HepG2 (cell line): ENCODE data around the gene GATAD2B. TPM values are rescaled to one million over a fixed set of nuclear protein-coding genes. Genes with fewer than 3 reads are reported as not detected.

Experiments
- ATAD3A ChIP-seq: sonication (generic); formaldehyde crosslinking; IDR thresholded peaks from 2 replicates; pipeline ENCODE4 v1.4.0; 2020; ENCODE audit warnings: missing genetic modification reagents
- CTCF ChIP-seq: sonication (generic); formaldehyde crosslinking; IDR thresholded peaks from 2 replicates; pipeline ENCODE4 v1.5.0; 2020; ENCODE audit warnings: mild to moderate bottlenecking, missing genetic modification reagents, moderate library complexity
- EHMT2 ChIP-seq: fragments of 200-600 bp; sonication (generic); IDR thresholded peaks from 2 replicates; pipeline ENCODE4 v1.7.0; 2017; ENCODE audit warnings: antibody characterized with exemption, low read depth, low read length, borderline replicate concordance
- MEIS1 ChIP-seq: sonication (generic); formaldehyde crosslinking; IDR thresholded peaks from 2 replicates; pipeline ENCODE4 v1.9.0; 2021; ENCODE audit warnings: mild to moderate bottlenecking, missing genetic modification reagents, moderate library complexity, borderline replicate concordance
- NCOR1 ChIP-seq: fragments of 200-600 bp; sonication (generic); IDR thresholded peaks from 2 replicates; pipeline ENCODE4 v1.7.0; 2017; ENCODE audit warnings: antibody characterized with exemption, low read length, borderline replicate concordance
- NR2F6 ChIP-seq, 2 experiments: IDR thresholded peaks; 2 replicates each; pipeline ENCODE4 v1.6.1; 2016; ENCODE audit warnings: antibody characterized with exemption in 1 of 2, mild to moderate bottlenecking in 1 of 2
- NR3C1 ChIP-seq: sonication (generic); formaldehyde crosslinking; IDR thresholded peaks from 2 replicates; pipeline ENCODE4 v1.4.0; 2020; ENCODE audit warnings: missing genetic modification reagents
- PAXIP1 ChIP-seq: sonication (generic); formaldehyde crosslinking; conservative IDR thresholded peaks from 2 replicates; pipeline ENCODE4 v1.4.0; 2020; ENCODE audit warnings: mild to moderate bottlenecking, missing genetic modification reagents, moderate library complexity
- PITX1 ChIP-seq: sonication (generic); formaldehyde crosslinking; IDR thresholded peaks from 2 replicates; pipeline ENCODE4 v1.5.1; 2020; ENCODE audit warnings: mild to moderate bottlenecking, missing genetic modification reagents
- RCOR2 ChIP-seq: IDR thresholded peaks from 2 replicates; pipeline ENCODE4 v1.6.1; 2016; ENCODE audit warnings: missing biosample characterization, missing genetic modification reagents
- REL ChIP-seq: sonication (generic); formaldehyde crosslinking; conservative IDR thresholded peaks from 2 replicates; pipeline ENCODE4 v1.8.0; 2022; ENCODE audit warnings: mild to moderate bottlenecking, missing genetic modification reagents, moderate library complexity
- SAP130 ChIP-seq: IDR thresholded peaks from 2 replicates; pipeline ENCODE4 v1.6.1; 2016; ENCODE audit warnings: low read depth
- SETDB1 ChIP-seq: sonication (generic); formaldehyde crosslinking; IDR thresholded peaks from 2 replicates; pipeline ENCODE4 v1.5.1; 2020; ENCODE audit warnings: missing genetic modification reagents, mild to moderate bottlenecking, borderline replicate concordance
- SNAPC2 ChIP-seq: sonication (generic); formaldehyde crosslinking; IDR thresholded peaks from 2 replicates; pipeline ENCODE4 v1.8.1; 2022; ENCODE audit warnings: mild to moderate bottlenecking, missing genetic modification reagents
- SP5 ChIP-seq: IDR thresholded peaks from 2 replicates; pipeline ENCODE4 v1.6.1; 2016; ENCODE audit warnings: low read depth, borderline replicate concordance
- SRSF1 ChIP-seq: fragments of 200-400 bp; formaldehyde crosslinking; optimal IDR thresholded peaks from 2 replicates; pipeline ENCODE3; 2017; ENCODE audit warnings: mild to moderate bottlenecking, low read depth, low read length, moderate library complexity
- STAT5B ChIP-seq: sonication (generic); formaldehyde crosslinking; IDR thresholded peaks from 2 replicates; pipeline ENCODE4 v1.4.0; 2020; ENCODE audit warnings: missing genetic modification reagents
- ZFP36 ChIP-seq: fragments of 150-350 bp; IDR thresholded peaks from 2 replicates; pipeline ENCODE4 v1.6.1; 2018; ENCODE audit warnings: borderline replicate concordance, low read length, low read depth; ENCODE audit not compliant: partially characterized antibody
- ZFY ChIP-seq: sonication (generic); formaldehyde crosslinking; IDR thresholded peaks from 2 replicates; pipeline ENCODE4 v1.4.0; 2020; ENCODE audit warnings: missing genetic modification reagents
- ZGPAT ChIP-seq: IDR thresholded peaks from 2 replicates; pipeline ENCODE4 v1.6.1; 2016; ENCODE audit warnings: mild to moderate bottlenecking
- ZNF274 ChIP-seq: sonication (generic); formaldehyde crosslinking; IDR thresholded peaks from 2 replicates; pipeline ENCODE4 v1.5.1; 2020; ENCODE audit warnings: mild to moderate bottlenecking, missing genetic modification reagents
- ZNF75D ChIP-seq: sonication (generic); formaldehyde crosslinking; IDR thresholded peaks from 2 replicates; pipeline ENCODE4 v1.8.1; 2023; ENCODE audit warnings: missing genetic modification reagents, mild to moderate bottlenecking, borderline replicate concordance
- ZNF772 ChIP-seq: sonication (generic); formaldehyde crosslinking; IDR thresholded peaks from 2 replicates; pipeline ENCODE4 v1.5.0; 2020; ENCODE audit warnings: mild to moderate bottlenecking, missing genetic modification reagents
- ZNF788 ChIP-seq: sonication (generic); formaldehyde crosslinking; IDR thresholded peaks from 2 replicates; pipeline ENCODE4 v1.5.0; 2020; ENCODE audit warnings: mild to moderate bottlenecking, missing genetic modification reagents, borderline replicate concordance
- ZSCAN9 ChIP-seq: IDR thresholded peaks from 2 replicates; pipeline ENCODE4 v1.6.1; 2016; ENCODE audit warnings: borderline replicate concordance
- polyA plus RNA-seq, 8 experiments: library from polyadenylated mRNA; depleted of rRNA in 3 of 8; stranded (reverse) in 7 of 8; unstranded in 1 of 8; fragments of >200 nt; fragmentation: Illumina TruSeq in 4 of 8; extraction: Trizol in 4 of 8; gene quantifications; 2 replicates each; pipeline versions ENCODE4 v1.2.1 to v1.2.3, GENCODE V29; 2011 to 2016; ENCODE audit warnings: low read depth in 4 of 8, missing spikeins in 1 of 8, mixed read lengths in 1 of 8; ENCODE audit not compliant: insufficient read depth in 1 of 8
- total RNA-seq, 5 experiments: library from RNA; depleted of rRNA; stranded (reverse); fragments of >200 nt; fragmentation: Illumina TruSeq; extraction: Trizol; gene quantifications; 2 replicates each; pipeline ENCODE4 v1.2.3, GENCODE V29; 2016; ENCODE audit warnings: low read depth in 1 of 5

The GATAD2B gene
- total and polyA plus RNA-seq, 2 of the 13 experiments (the other 11 are each of a cell fraction or from before 2014, with no cell fraction given), result 3.2 to 5.2 TPM

GRCh38 chr1:153768316-153769181 is 154.2 kb downstream of the GATAD2B start (continued):
- TF ChIP-seq CTCF (CRISPR knock-in tag) (no peak), STAT5B (CRISPR knock-in tag) (no peak), SNAPC2 (CRISPR knock-in tag) (no peak), ZFY (peak; percentile 68), SAP130 (CRISPR knock-in tag) (peak; percentile 47), SETDB1 (no peak), SP5 (peak; percentile 51; the same call in 1 of the 2 replicates), ZNF772 (no peak), ZSCAN9 (CRISPR knock-in tag) (no peak), ZNF274 (CRISPR knock-in tag) (no peak), NCOR1 (peak; percentile 34; the same call in 1 of the 2 replicates), NR2F6 (IDR thresholded peaks at IDR 0.05) (peak; percentile 76), NR2F6 (CRISPR knock-in tag; IDR thresholded peaks at IDR 0.05) (peak; percentile 80), SRSF1 (no peak), ZFP36 (no peak), MEIS1 (CRISPR knock-in tag) (no peak), ZNF75D (CRISPR knock-in tag) (no peak), EHMT2 (no peak), PITX1 (CRISPR knock-in tag) (peak; percentile 42; the same call in 1 of the 2 replicates), PAXIP1 (peak; percentile 94), REL (CRISPR knock-in tag) (no peak), ATAD3A (no peak), ZNF788 (CRISPR knock-in tag) (no peak), ZGPAT (no peak), RCOR2 (CRISPR knock-in tag) (0 out of 2 replicates have a peak, but pooled peaks have one; percentile 21), NR3C1 (CRISPR knock-in tag) (no peak)
